H9 (cell line): ENCODE results near the gene ADGRG4. TPM values are rescaled to one million over a fixed set of nuclear protein-coding genes. Genes with fewer than 3 reads are reported as not detected.

ENCODE experiments used
- DNase-seq: peaks from one replicate; pipeline ENCODE4 v3.0.0-alpha.2; 2017
- H2AFZ ChIP-seq: one replicate; pipeline ENCODE4 v1.6.1; 2013; ENCODE audit warnings: mild to moderate bottlenecking, low read length, control low read depth, moderate library complexity
- H2AK5ac ChIP-seq: 2 replicates; pipeline ENCODE4 v1.6.1; 2013; ENCODE audit warnings: low read length, control low read depth, mixed read lengths; ENCODE audit not compliant: insufficient read length
- H2BK120ac ChIP-seq: one replicate; pipeline ENCODE4 v1.6.1; 2013; ENCODE audit warnings: low read depth, mild to moderate bottlenecking, low read length, control low read depth, inconsistent platforms; ENCODE audit not compliant: poor library complexity, severe bottlenecking
- H2BK12ac ChIP-seq: 2 replicates; pipeline ENCODE4 v1.6.1; 2013; ENCODE audit warnings: low read length, control low read depth, mixed read lengths, low read depth; ENCODE audit not compliant: insufficient read length
- H2BK15ac ChIP-seq: 2 replicates; pipeline ENCODE4 v1.6.1; 2013; ENCODE audit warnings: low read depth, low read length, control low read depth
- H2BK20ac ChIP-seq: one replicate; pipeline ENCODE4 v1.6.1; 2013; ENCODE audit warnings: low read depth, mild to moderate bottlenecking, low read length, control low read depth, inconsistent platforms; ENCODE audit not compliant: poor library complexity, severe bottlenecking
- H2BK5ac ChIP-seq: 2 replicates; pipeline ENCODE4 v1.6.1; 2013; ENCODE audit warnings: low read length, control low read depth, mixed read lengths; ENCODE audit not compliant: insufficient read length
- H3K14ac ChIP-seq: 2 replicates; pipeline ENCODE4 v1.6.1; 2013; ENCODE audit warnings: low read length, control low read depth; ENCODE audit not compliant: insufficient read depth
- H3K18ac ChIP-seq: 2 replicates; pipeline ENCODE4 v1.6.1; 2013; ENCODE audit warnings: low read depth, mild to moderate bottlenecking, mixed read lengths, low read length, control low read depth; ENCODE audit not compliant: insufficient read length
- H3K23ac ChIP-seq: 2 replicates; pipeline ENCODE4 v1.6.1; 2013; ENCODE audit warnings: low read length, control low read depth, mixed read lengths, low read depth; ENCODE audit not compliant: insufficient read length
- H3K23me2 ChIP-seq: 2 replicates; pipeline ENCODE4 v1.6.1; 2013; ENCODE audit warnings: low read depth, mild to moderate bottlenecking, mixed read lengths, low read length, control low read depth; ENCODE audit not compliant: insufficient read length, poor library complexity, severe bottlenecking
- H3K27ac ChIP-seq: 2 replicates; pipeline ENCODE4 v1.5.1; 2013; ENCODE audit warnings: low read length, control low read depth, mixed read lengths, low read depth; ENCODE audit not compliant: insufficient read length
- H3K27me3 ChIP-seq: 2 replicates; pipeline ENCODE4 v1.6.1; 2013; ENCODE audit warnings: low read length, control low read depth, inconsistent platforms; ENCODE audit not compliant: insufficient read depth
- H3K4ac ChIP-seq: 2 replicates; pipeline ENCODE4 v1.6.1; 2013; ENCODE audit warnings: low read depth, mild to moderate bottlenecking, control low read depth, inconsistent platforms, low read length, moderate library complexity
- H3K4me1 ChIP-seq: 2 replicates; pipeline ENCODE4 v1.6.1; 2013; ENCODE audit warnings: low read length, control low read depth, inconsistent platforms; ENCODE audit not compliant: insufficient read depth
- H3K4me2 ChIP-seq: 2 replicates; pipeline ENCODE4 v1.6.1; 2013; ENCODE audit warnings: low read length, control low read depth, mixed read lengths; ENCODE audit not compliant: insufficient read length, insufficient read depth
- H3K56ac ChIP-seq: 2 replicates; pipeline ENCODE4 v1.6.1; 2013; ENCODE audit warnings: low read depth, mild to moderate bottlenecking, mixed read lengths, low read length, control low read depth; ENCODE audit not compliant: insufficient read length
- H3K79me1 ChIP-seq: 2 replicates; pipeline ENCODE4 v1.6.1; 2013; ENCODE audit warnings: low read depth, mild to moderate bottlenecking, moderate library complexity, low read length, control low read depth, inconsistent platforms; ENCODE audit not compliant: insufficient read depth, poor library complexity, severe bottlenecking
- H3K79me2 ChIP-seq: 2 replicates; pipeline ENCODE4 v1.6.1; 2013; ENCODE audit warnings: low read length, control low read depth, inconsistent platforms; ENCODE audit not compliant: insufficient read depth
- H3K9ac ChIP-seq: 2 replicates; pipeline ENCODE4 v1.6.1; 2013; ENCODE audit warnings: low read length, control low read depth, mixed read lengths; ENCODE audit not compliant: insufficient read length; ENCODE audit errors: extremely low read depth
- H3K9me3 ChIP-seq: one replicate; pipeline ENCODE4 v1.6.1; 2013; ENCODE audit warnings: low read depth, low read length, inconsistent platforms; ENCODE audit not compliant: control insufficient read depth
- H3T11ph ChIP-seq: one replicate; pipeline ENCODE4 v1.6.1; 2013; ENCODE audit warnings: mild to moderate bottlenecking, low read length, control low read depth, inconsistent platforms
- H4K20me1 ChIP-seq: one replicate; pipeline ENCODE4 v1.6.1; 2013; ENCODE audit not compliant: control insufficient read depth, insufficient read length, insufficient read depth
- H4K5ac ChIP-seq: 2 replicates; pipeline ENCODE4 v1.6.1; 2013; ENCODE audit warnings: low read depth, mild to moderate bottlenecking, mixed read lengths, low read length, control low read depth; ENCODE audit not compliant: insufficient read length
- H4K8ac ChIP-seq: replicated peaks from 2 replicates; pipeline ENCODE4 v1.6.1; 2013; ENCODE audit warnings: low read length, control low read depth, mixed read lengths, low read depth; ENCODE audit not compliant: insufficient read length
- H4K91ac ChIP-seq: 2 replicates; pipeline ENCODE4 v1.6.1; 2013; ENCODE audit warnings: low read depth, mild to moderate bottlenecking, moderate library complexity, mixed read lengths, low read length, control low read depth; ENCODE audit not compliant: insufficient read length
- H3K27ac Mint-ChIP-seq, 3 experiments: 2 replicates in 2 of 3; 3 replicates in 1 of 3; pipeline ENCODE4 v1.8.0; 2020 to 2021; ENCODE audit warnings: mixed read lengths in 3 of 3, mild to moderate bottlenecking in 1 of 3, moderate library complexity in 1 of 3
- H3K27me3 Mint-ChIP-seq: 2 replicates; pipeline ENCODE4 v1.8.0; 2021; ENCODE audit warnings: low read depth, mild to moderate bottlenecking, moderate library complexity, mixed read lengths
- H3K36me3 Mint-ChIP-seq, 3 experiments: 2 replicates in 2 of 3; 3 replicates in 1 of 3; pipeline ENCODE4 v1.8.0; 2020 to 2021; ENCODE audit warnings: low read depth in 3 of 3, mixed read lengths in 3 of 3; ENCODE audit not compliant: insufficient read depth in 1 of 3
- H3K4me1 Mint-ChIP-seq, 2 experiments: 2 replicates each; pipeline ENCODE4 v1.8.0; 2020; ENCODE audit warnings: mixed read lengths in 2 of 2
- H3K4me3 Mint-ChIP-seq, 2 experiments: 2 replicates in 1 of 2; 3 replicates in 1 of 2; pipeline ENCODE4 v1.8.0; 2020 to 2021; ENCODE audit warnings: mild to moderate bottlenecking in 2 of 2, mixed read lengths in 2 of 2, moderate library complexity in 1 of 2
- H3K9me3 Mint-ChIP-seq, 2 experiments: 2 replicates in 1 of 2; 3 replicates in 1 of 2; pipeline ENCODE4 v1.8.0; 2020; ENCODE audit warnings: mild to moderate bottlenecking in 2 of 2, mixed read lengths in 2 of 2, moderate library complexity in 1 of 2
- WGBS: extraction: QIAGEN DNeasy Blood & Tissue Kit; methylation state at CpG from one replicate; pipeline ENCODE4 v1.1.7; 2013; ENCODE audit warnings: missing lambda C conversion rate, low lambda C conversion rate, mixed read lengths; ENCODE audit not compliant: insufficient read length; ENCODE audit errors: extremely low coverage; 5-methylcytosine and 5-hydroxymethylcytosine counted together
- total RNA-seq: library from RNA; stranded (reverse); gene quantifications from 2 replicates; pipeline ENCODE4 v1.2.1, GENCODE V29; 2021
- TF ChIP-seq, protein P1 (sequence below): fragments of 200-600 bp; sonication (generic); conservative IDR thresholded peaks from 3 replicates; pipeline ENCODE4 v1.8.0; 2021; ENCODE audit warnings: antibody characterized with exemption, mild to moderate bottlenecking

The ADGRG4 gene
- total RNA-seq, 1 experiment from 2014 or later, result not detected

DNA sequence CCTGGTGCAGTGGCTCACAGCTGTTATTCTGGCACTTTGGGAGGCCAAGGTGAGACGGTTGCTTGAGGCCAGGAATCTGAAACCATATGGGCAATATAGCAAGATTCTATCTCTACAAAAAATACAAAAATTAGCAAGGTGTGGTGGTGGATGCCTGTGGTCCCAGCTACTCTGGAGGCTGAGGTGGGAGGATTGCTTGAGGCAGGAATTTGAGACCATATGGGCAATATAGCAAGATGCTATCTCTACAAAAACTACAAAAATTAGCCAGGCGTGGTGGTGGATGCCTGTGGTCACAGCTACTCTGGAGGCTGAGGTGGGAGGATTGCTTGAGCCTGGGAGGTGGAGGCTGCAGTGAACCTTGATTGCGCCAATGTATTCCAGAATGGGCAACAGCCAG, 2.3 kb downstream of the ADGRG4 start:
- Mint-ChIP-seq H3K27ac (no peak overlapping the region), H3K36me3 (peaks cover 0 to 3% (median 2%) of the 10 kb centered on the region in 3 experiments; a peak in 3 of 7 replicates), H3K4me3 (no peak overlapping the region), H3K9me3 (peaks cover 60 to 69% of the 10 kb centered on the region in 2 experiments), H3K4me1 (no peaks in the 10 kb centered on the region), H3K27me3 (peaks cover 32% of the 10 kb centered on the region)
- H3K79me2 ChIP-seq, result no peaks in the 10 kb centered on the region
- H4K5ac ChIP-seq, result no peak overlapping the region
- no peak overlapping the region for H3K4me2 ChIP-seq
- no CpG with 5 or more reads among the region's 3 CpGs for WGBS
- H2AFZ ChIP-seq, result no peak overlapping the region
- H3T11ph ChIP-seq, result no peak overlapping the region
- peaks cover 27% of the 10 kb centered on the region for H3K9me3 ChIP-seq
- H3K4ac ChIP-seq, result no peak overlapping the region
- H2BK15ac ChIP-seq, result no peak overlapping the region
- H3K14ac ChIP-seq, result no peak overlapping the region
- no peak overlapping the region for H3K9ac ChIP-seq
- no peak for DNase-seq
- no peak overlapping the region for H2BK20ac ChIP-seq
- no peak overlapping the region for H2AK5ac ChIP-seq
- no peaks in the 10 kb centered on the region for H3K4me1 ChIP-seq
- H4K8ac ChIP-seq, result no peak overlapping the region
- H3K23ac ChIP-seq, result no peak overlapping the region
- no peak overlapping the region for H2BK5ac ChIP-seq
- no peak overlapping the region for H4K91ac ChIP-seq
- no peaks in the 10 kb centered on the region for H3K23me2 ChIP-seq
- no peak overlapping the region for H2BK12ac ChIP-seq
- H2BK120ac ChIP-seq, result no peak overlapping the region
- H3K27me3 ChIP-seq, result no peaks in the 10 kb centered on the region
- no peaks in the 10 kb centered on the region for H4K20me1 ChIP-seq
- H3K56ac ChIP-seq, result no peak overlapping the region
- H3K18ac ChIP-seq, result no peak overlapping the region
- no peaks in the 10 kb centered on the region for H3K79me1 ChIP-seq
- no peak overlapping the region for H3K27ac ChIP-seq
- TF ChIP-seq, protein P1, sequence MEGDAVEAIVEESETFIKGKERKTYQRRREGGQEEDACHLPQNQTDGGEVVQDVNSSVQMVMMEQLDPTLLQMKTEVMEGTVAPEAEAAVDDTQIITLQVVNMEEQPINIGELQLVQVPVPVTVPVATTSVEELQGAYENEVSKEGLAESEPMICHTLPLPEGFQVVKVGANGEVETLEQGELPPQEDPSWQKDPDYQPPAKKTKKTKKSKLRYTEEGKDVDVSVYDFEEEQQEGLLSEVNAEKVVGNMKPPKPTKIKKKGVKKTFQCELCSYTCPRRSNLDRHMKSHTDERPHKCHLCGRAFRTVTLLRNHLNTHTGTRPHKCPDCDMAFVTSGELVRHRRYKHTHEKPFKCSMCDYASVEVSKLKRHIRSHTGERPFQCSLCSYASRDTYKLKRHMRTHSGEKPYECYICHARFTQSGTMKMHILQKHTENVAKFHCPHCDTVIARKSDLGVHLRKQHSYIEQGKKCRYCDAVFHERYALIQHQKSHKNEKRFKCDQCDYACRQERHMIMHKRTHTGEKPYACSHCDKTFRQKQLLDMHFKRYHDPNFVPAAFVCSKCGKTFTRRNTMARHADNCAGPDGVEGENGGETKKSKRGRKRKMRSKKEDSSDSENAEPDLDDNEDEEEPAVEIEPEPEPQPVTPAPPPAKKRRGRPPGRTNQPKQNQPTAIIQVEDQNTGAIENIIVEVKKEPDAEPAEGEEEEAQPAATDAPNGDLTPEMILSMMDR, result no peak
